H1 (cell line): ENCODE data around the gene FOXK1. TPM values are rescaled to one million over a fixed set of nuclear protein-coding genes. Genes with fewer than 3 reads are reported as not detected.

Experiments used
- BACH1 ChIP-seq: IDR thresholded peaks from 2 replicates; pipeline ENCODE4 v1.6.1; 2012; ENCODE audit warnings: low read length, improper control_type of control experiment
- CHD7 ChIP-seq: fragments of 300-600 bp; sonication (generic); IDR thresholded peaks from 2 replicates; pipeline ENCODE4 v1.7.1; 2012; ENCODE audit warnings: low read length, moderate library complexity, mild to moderate bottlenecking, inconsistent platforms; ENCODE audit not compliant: insufficient replicate concordance
- CREB1 ChIP-seq: IDR thresholded peaks from 2 replicates; pipeline ENCODE4 v1.6.1; 2012; ENCODE audit warnings: inconsistent platforms
- JUND ChIP-seq: IDR thresholded peaks from 2 replicates; pipeline ENCODE4 v1.6.1; 2011; ENCODE audit warnings: mild to moderate bottlenecking, improper control_type of control experiment, low read length
- KDM1A ChIP-seq: fragments of 200-600, 300-600 bp; sonication (generic); IDR thresholded peaks from 2 replicates; pipeline ENCODE4 v1.7.1; 2016; ENCODE audit warnings: mild to moderate bottlenecking, low read length, borderline replicate concordance
- polyA plus RNA-seq, 7 experiments: library from polyadenylated mRNA; depleted of rRNA in 3 of 7; stranded (reverse) in 5 of 7; unstranded in 2 of 7; fragments of >200 nt in 5 of 7; fragments of 200-250 nt in 2 of 7; gene quantifications; 1 replicate in 5 of 7; 2 replicates in 1 of 7; 4 replicates in 1 of 7; pipeline versions ENCODE4 v1.2.1 to v1.2.3, GENCODE V29; 2011 to 2013; ENCODE audit warnings: missing spikeins in 2 of 7, mixed read lengths in 2 of 7
- total RNA-seq: library from RNA; stranded (reverse); fragmentation: NEBNext Ultra II Directional; extraction: Animal tissue kit (Norgen Biotek cat#: 25700); gene quantifications from 2 replicates; pipeline ENCODE4 v1.2.1, GENCODE V29; 2021

Gene FOXK1
- total and polyA plus RNA-seq, 2 of the 8 experiments (the other 6 are each of a cell fraction or from before 2014, with no cell fraction given) = 2.0 to 8.5 TPM

DNA sequence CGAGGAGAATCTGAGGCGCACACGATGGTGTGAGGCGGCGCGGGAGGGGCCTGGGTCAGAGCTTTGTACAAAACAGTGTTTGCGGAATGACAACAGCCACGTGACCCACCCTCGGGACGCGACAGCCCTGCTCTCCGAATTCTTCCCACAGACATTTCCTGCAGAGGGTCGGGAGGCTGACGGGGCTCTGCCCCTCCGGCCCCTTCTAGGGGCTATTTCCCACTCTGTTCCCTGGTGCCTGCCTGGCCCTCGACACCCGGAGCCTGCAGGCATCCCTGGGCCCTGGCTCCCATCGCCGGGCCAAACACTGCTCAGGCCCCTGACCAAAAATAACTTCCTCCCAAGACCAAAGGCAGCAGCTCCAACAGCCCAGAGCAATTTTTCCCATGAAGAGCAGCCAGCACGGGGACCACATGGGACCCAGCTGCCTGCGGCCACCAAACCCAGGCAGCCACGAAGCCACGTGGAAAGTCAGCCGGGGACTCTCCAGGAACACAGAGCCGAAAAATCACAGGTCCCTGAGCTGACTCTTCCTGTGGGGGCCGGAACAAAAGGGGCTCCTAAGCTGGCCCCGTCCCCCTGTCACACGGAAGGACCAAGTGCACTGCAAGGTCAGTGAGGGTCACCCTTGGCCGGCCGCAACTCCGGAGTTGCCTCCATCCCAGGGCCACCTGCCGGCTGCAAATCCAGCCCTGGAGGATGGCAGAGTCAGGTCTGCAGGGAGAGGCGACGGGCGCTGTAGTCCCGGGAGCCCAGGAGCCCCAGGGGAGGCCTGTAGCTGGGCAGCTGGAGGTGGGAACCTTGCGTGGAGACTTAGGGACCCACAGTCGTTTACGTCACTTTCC lies 137.7 kb downstream of the FOXK1 start (continued):
- TF ChIP-seq CHD7 (no peak), KDM1A (no peak), BACH1 (no peak), CREB1 (no peak), JUND (no peak)
